ENCODE data around the gene HAPLN3.

HAPLN3 gene

DNA sequence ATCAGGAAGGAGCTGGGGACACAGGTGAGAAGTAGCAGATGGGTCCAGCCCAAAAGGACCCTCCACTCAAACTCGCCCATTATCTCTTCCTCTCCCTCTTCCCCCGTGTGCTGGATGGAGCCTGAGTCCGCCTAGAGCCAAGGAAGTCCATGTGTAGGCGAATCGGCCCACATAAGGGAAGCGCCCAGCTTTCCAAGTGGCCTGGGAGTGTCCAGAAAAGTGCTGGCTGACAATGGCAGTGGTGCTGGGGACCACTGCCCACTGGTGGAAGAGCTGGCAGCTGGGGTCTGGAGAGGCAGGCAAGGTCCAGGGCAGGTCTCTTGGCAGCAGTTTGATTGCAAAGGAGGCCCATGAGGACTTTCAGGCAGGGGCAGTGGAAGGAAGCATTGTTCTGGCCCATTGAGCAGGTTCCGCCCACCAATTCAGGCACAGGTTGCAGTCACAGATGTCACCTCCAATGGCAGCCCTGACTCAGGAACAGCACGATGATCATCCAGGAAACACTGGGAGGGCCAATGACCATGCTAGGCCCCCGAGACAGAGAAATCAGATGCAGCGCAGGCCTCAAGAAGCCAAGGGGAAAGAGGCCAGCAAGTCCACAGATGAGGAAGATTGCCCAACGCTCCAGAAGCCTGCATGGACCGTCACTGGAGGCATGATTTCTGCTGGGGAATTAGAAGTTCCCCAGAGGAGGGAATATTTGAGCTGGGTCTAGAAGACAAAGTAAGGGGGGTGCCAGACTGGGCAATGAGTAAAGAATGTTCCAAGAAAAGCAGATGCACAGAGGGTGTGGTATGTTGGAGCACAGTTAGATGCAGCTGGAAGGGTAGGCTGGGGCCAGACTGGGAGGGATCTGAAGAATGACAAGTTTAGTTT is 14.8 kb upstream of the HAPLN3 start:
- peak in 1 of 2 experiments; percentile 13 for DNase-seq

GRCh38 chr15:88908697-88909621 is 13.6 kb upstream of the HAPLN3 start:
- no peak for DNase-seq

- DNase-seq = no peak
These were observed 12.8 kb upstream of the HAPLN3 start for GRCh38 chr15:88908123-88908522.

GRCh38 chr15:88907111-88907510 is 11.8 kb upstream of the HAPLN3 start:
- DNase-seq = no peak

- no peak for DNase-seq
These were observed 11.2 kb upstream of the HAPLN3 start for GRCh38 chr15:88906551-88906950.

DNA sequence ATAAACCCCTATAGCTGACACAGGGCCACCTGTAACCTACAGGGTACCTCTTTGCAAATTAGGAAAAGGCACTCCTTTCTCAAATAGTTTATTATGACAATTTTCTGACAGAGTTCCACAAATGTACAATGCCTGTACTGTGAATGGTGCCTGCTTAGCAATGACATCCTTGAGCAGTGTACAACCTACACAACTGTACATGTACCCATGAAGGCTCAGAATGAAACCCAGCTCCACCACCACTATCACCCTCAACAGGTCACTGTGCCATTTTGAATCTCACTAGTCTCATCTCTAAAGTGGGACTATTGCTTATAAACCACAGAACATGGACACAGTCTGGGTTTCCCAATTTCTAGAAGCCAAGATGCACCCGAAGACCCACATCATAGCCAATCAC is 10.8 kb upstream of the HAPLN3 start:
- no peak for DNase-seq

GRCh38 chr15:88905576-88905975 is 10.2 kb upstream of the HAPLN3 start:
- DNase-seq = no peak

GRCh38 chr15:88904624-88905327 is 9.4 kb upstream of the HAPLN3 start:
- peak; percentile 38 to 80 for DNase-seq

DNA sequence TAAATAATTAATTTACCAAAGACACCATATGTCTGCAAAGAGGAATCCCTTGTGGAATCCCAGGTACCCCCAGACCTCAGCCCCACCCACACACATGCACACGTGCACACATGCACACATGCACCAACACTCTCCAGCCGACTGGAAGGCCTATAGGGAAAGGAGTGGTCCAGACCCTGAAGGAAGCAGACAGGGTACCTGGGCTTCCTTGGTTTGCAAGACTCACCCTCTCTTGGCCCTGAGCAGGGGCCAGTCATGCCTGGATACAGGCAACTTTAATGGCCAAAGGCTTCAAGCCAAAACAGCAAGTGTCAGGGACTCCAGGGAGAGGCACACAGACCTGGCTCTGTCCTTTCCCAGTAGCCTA is 8.9 kb upstream of the HAPLN3 start:
- DNase-seq = no peak

GRCh38 chr15:88902846-88903245 is 7.5 kb upstream of the HAPLN3 start:
- DNase-seq = no peak

DNA sequence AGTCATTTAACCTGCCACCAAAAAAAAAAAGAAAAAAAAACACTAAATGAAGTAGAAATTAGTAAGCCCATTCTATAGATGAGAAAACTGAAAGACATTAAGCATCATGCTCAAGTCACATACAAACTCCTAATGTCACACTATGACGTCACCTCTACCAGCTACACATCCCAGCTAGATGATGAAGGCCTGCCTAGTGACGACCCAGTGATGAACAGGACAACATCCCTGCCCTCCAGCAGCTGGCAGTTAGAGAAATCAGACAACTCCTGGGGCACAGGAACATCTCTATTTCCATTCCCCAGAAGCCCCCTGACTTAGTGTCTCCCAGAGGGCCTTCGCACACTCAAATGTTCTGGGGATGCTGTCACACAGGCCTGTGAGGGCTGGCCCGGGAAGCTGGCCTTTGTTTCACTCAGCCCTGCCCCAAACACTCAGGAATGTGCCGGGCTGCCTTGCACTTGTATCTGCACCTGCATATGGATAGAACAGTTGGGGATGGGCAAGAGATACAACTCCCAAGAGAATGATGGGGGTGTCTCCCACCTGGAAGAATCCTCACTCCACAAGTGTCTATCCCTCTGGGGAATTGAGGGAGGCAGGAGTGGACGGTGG is 7.0 kb upstream of the HAPLN3 start:
- no peak for DNase-seq

GRCh38 chr15:88901508-88902220 is 6.3 kb upstream of the HAPLN3 start:
- DNase-seq = no peak

GRCh38 chr15:88900982-88901418 is 5.7 kb upstream of the HAPLN3 start:
- DNase-seq = no peak

DNA sequence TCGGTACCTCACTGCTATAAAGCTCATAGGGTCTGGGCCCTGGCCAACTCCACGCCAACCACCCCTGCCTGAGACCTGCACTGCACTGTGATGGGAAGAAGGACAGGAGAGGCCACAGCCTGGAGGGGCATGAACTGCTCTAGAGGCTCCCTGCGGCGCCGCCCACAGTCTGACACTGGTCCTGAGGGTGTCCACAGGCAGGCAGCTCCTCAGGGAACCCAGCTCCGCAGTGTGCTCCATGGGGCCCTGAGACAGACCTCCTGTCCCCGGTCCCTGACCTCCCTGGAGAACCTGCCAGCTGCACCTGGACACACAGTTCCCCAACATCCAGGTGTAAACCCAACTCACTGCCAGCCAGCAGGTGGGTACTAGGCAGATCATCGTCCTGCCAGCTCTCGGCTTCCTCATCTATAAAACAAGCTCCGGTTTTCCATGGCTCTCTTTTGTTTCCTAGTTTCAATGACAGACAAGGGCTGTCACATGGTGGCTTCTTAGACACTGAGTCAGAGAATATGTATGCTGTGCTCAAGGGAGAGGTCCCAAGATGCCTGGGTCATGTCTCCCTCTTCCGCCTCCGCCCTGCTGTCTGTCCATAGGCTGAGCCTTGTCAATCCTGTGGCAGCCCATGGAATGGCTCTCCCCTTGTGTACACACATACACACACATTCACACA is 5.1 kb upstream of the HAPLN3 start:
- no peak for DNase-seq

DNA sequence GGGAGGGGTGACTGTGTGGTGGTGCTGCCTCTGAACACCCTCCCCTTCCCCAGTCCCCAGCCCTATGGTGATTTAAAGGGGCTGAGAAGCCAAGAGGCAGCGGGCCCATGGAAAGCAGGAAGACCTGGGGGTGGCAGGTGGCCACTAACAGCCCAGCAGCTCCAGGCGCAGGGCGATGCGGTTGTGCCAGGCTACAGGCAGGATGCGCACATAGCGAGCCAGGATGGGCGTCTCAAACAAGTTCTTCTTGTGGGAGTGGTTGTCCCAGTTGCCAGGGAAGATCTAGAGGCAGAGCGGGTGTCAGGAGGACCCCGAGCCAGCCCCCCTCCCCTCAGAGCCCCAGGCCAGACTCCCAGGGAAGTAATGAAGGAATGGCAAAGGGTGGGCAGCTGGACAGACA is 3.9 kb upstream of the HAPLN3 start:
- DNase-seq = no peak

DNA sequence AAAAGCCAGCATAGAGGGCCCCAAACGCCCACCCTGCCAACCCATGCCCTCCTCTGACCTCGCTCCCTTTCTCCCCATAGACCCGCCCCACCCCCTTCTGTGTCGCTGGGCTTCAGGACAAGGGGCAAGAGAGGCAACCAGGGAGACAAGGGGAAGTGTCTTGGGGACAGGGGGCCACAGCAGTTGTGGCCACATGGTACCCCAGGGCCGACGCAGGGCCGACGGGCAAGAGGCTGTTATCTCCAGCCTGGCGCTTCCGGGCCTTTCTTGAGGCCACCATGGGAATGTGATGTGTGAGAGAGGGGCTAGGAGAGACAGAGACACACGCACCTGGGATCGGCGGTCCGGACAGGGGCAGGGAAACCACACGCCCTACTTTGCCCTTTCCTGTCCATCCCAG is 3.4 kb upstream of the HAPLN3 start:
- no peak for DNase-seq

- peak; percentile 70 to 83 for DNase-seq
These were observed 2.3 kb upstream of the HAPLN3 start for GRCh38 chr15:88897456-88898194.

- DNase-seq = no peak
These were observed 1.8 kb upstream of the HAPLN3 start for GRCh38 chr15:88897142-88897455.

GRCh38 chr15:88896333-88897033 is 1.1 kb upstream of the HAPLN3 start:
- DNase-seq = no peak

DNA sequence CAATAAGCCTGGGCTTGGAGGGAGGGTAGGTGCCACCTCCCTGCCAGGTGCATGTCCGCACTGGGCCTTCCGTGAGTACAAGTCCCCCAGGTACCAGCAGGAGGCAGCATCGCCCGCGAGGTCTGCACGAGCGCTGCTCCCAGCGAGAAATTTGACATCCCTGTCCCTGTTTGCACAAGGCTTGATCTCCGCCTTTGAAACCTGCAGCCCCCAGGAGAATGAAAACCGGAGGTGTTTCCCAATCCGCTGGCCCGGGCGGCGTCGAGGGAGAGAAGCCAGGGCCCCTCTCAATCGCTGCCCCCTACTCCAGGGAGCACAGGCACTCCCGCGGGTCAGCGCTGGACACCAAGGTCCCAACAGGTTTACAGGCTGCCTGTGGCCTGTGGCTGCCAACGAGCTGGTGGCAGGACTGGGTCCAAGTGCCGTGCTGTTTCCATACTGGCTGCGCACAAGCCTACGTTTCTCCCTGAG is 961 bp downstream of the HAPLN3 start:
- peak; percentile 42 to 70 for DNase-seq

Measured in NCI-H524 (cell line).